ENCODE results near the gene CBLB. TPM values are rescaled to one million over a fixed set of nuclear protein-coding genes. Genes with fewer than 3 reads are reported as not detected.

Gene CBLB
- total and polyA plus RNA-seq, 2 experiments from 2014 or later = 20.5 to 47.7 TPM

DNA sequence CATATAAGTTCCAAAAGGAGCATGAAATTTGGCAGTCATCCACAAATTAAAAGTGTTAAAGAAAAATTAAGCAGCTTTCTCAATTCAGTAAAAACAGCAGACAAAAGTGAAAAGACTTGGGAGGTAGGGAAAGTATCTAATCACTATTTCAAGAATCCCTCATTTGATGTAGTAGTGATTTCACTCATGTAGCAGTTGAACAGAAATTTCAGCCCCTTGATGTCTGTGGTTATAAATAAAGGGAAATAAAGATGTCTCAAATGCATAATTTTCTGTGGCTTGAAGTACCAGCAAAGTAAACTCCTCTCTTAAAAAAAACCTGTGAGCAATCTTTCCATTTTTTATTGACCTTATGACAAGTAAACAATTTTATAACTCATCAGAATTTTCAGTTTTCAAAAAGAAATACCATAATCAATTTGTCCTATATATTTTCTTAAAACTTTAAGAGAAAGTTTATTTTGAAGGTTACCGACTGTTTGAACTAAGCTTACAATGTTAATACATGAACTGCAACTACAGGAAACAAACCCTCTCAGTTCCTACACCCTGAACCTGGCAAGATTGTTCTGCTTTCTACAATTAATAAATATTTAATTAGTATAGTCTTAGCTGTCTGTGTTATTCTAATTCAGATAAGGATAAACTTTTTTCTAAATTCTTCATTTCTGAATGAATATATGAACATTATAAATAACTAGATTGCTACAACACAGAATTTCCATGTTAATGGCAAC lies 94.2 kb downstream of the CBLB start:
- no peaks in the 10 kb centered on the region for H3K4me1 ChIP-seq (ENCODE audit: insufficient read depth)
- Mint-ChIP-seq H3K4me1 (peaks cover 2% of the 10 kb centered on the region; the same call in 1 of the 3 replicates), H3K27ac (no peak overlapping the region), H3K9me3 (no peaks in the 10 kb centered on the region), H3K4me3 (no peak overlapping the region), H3K36me3 (ENCODE audit: low read depth) (no peaks in the 10 kb centered on the region; the same call in 2 of the 3 replicates), H3K27me3 (ENCODE audit: insufficient read depth, low read depth, poor library complexity) (peaks cover under 1% of the 10 kb centered on the region)
- no peaks in the 10 kb centered on the region for H3F3A ChIP-seq (replicated peaks; ENCODE audit: low read depth)
- ATAC-seq = no peak
- H3K9me2 ChIP-seq (ENCODE audit: insufficient read depth) = peaks cover 8% of the 10 kb centered on the region; the same call in 1 of the 2 replicates
- no peak overlapping the region for H2AFZ ChIP-seq
- no peaks in the 10 kb centered on the region for H3K27me3 ChIP-seq (ENCODE audit: insufficient read depth)
- no peaks in the 10 kb centered on the region for H3K36me3 ChIP-seq (ENCODE audit: insufficient read depth)
- DNase-seq (ENCODE audit: low spot score) = no peak
- no peak overlapping the region for H3K4me3 ChIP-seq
- H3K4me2 ChIP-seq = no peak overlapping the region
- peaks cover 35% of the 10 kb centered on the region for H3K79me2 ChIP-seq (replicated peaks; ENCODE audit: insufficient read depth)
- no peaks in the 10 kb centered on the region; the same call in 1 of the 2 replicates for H4K20me1 ChIP-seq (replicated peaks; ENCODE audit: insufficient read depth)
- no peak overlapping the region for H3K27ac ChIP-seq (ENCODE audit: low read depth)
- TF ChIP-seq POLR2AphosphoS5 (IDR thresholded peaks at IDR 0.05; ENCODE audit: low read depth) (no peak), CREB1 (CRISPR knock-in tag; IDR thresholded peaks at IDR 0.05; ENCODE audit: low read depth) (no peak), NANOG (IDR thresholded peaks at IDR 0.05; ENCODE audit: borderline replicate concordance) (no peak), STAT1 (IDR thresholded peaks at IDR 0.05; ENCODE audit: unreplicated experiment) (no peak), ZNF114 (CRISPR knock-in tag; IDR thresholded peaks at IDR 0.05) (no peak), ZNF331 (CRISPR knock-in tag; IDR thresholded peaks at IDR 0.05; ENCODE audit: low read depth) (no peak), EZH2phosphoT487 (IDR thresholded peaks at IDR 0.05; ENCODE audit: unreplicated experiment) (no peak), EZH2 (IDR thresholded peaks at IDR 0.05; ENCODE audit: low read depth, unreplicated experiment) (no peak), JUNB (IDR thresholded peaks at IDR 0.05; ENCODE audit: unreplicated experiment) (no peak)
- TF ChIP-seq, protein P1, sequence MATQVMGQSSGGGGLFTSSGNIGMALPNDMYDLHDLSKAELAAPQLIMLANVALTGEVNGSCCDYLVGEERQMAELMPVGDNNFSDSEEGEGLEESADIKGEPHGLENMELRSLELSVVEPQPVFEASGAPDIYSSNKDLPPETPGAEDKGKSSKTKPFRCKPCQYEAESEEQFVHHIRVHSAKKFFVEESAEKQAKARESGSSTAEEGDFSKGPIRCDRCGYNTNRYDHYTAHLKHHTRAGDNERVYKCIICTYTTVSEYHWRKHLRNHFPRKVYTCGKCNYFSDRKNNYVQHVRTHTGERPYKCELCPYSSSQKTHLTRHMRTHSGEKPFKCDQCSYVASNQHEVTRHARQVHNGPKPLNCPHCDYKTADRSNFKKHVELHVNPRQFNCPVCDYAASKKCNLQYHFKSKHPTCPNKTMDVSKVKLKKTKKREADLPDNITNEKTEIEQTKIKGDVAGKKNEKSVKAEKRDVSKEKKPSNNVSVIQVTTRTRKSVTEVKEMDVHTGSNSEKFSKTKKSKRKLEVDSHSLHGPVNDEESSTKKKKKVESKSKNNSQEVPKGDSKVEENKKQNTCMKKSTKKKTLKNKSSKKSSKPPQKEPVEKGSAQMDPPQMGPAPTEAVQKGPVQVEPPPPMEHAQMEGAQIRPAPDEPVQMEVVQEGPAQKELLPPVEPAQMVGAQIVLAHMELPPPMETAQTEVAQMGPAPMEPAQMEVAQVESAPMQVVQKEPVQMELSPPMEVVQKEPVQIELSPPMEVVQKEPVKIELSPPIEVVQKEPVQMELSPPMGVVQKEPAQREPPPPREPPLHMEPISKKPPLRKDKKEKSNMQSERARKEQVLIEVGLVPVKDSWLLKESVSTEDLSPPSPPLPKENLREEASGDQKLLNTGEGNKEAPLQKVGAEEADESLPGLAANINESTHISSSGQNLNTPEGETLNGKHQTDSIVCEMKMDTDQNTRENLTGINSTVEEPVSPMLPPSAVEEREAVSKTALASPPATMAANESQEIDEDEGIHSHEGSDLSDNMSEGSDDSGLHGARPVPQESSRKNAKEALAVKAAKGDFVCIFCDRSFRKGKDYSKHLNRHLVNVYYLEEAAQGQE (IDR thresholded peaks at IDR 0.05; ENCODE audit: unreplicated experiment) = no peak
- TF ChIP-seq, protein P2, sequence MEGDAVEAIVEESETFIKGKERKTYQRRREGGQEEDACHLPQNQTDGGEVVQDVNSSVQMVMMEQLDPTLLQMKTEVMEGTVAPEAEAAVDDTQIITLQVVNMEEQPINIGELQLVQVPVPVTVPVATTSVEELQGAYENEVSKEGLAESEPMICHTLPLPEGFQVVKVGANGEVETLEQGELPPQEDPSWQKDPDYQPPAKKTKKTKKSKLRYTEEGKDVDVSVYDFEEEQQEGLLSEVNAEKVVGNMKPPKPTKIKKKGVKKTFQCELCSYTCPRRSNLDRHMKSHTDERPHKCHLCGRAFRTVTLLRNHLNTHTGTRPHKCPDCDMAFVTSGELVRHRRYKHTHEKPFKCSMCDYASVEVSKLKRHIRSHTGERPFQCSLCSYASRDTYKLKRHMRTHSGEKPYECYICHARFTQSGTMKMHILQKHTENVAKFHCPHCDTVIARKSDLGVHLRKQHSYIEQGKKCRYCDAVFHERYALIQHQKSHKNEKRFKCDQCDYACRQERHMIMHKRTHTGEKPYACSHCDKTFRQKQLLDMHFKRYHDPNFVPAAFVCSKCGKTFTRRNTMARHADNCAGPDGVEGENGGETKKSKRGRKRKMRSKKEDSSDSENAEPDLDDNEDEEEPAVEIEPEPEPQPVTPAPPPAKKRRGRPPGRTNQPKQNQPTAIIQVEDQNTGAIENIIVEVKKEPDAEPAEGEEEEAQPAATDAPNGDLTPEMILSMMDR (conservative IDR thresholded peaks at IDR 0.05; ENCODE audit: low read depth in 2 of 2) = no peak
- TF ChIP-seq, protein P3, sequence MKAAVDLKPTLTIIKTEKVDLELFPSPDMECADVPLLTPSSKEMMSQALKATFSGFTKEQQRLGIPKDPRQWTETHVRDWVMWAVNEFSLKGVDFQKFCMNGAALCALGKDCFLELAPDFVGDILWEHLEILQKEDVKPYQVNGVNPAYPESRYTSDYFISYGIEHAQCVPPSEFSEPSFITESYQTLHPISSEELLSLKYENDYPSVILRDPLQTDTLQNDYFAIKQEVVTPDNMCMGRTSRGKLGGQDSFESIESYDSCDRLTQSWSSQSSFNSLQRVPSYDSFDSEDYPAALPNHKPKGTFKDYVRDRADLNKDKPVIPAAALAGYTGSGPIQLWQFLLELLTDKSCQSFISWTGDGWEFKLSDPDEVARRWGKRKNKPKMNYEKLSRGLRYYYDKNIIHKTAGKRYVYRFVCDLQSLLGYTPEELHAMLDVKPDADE (IDR thresholded peaks at IDR 0.05) = no peak
- TF ChIP-seq, protein P4, sequence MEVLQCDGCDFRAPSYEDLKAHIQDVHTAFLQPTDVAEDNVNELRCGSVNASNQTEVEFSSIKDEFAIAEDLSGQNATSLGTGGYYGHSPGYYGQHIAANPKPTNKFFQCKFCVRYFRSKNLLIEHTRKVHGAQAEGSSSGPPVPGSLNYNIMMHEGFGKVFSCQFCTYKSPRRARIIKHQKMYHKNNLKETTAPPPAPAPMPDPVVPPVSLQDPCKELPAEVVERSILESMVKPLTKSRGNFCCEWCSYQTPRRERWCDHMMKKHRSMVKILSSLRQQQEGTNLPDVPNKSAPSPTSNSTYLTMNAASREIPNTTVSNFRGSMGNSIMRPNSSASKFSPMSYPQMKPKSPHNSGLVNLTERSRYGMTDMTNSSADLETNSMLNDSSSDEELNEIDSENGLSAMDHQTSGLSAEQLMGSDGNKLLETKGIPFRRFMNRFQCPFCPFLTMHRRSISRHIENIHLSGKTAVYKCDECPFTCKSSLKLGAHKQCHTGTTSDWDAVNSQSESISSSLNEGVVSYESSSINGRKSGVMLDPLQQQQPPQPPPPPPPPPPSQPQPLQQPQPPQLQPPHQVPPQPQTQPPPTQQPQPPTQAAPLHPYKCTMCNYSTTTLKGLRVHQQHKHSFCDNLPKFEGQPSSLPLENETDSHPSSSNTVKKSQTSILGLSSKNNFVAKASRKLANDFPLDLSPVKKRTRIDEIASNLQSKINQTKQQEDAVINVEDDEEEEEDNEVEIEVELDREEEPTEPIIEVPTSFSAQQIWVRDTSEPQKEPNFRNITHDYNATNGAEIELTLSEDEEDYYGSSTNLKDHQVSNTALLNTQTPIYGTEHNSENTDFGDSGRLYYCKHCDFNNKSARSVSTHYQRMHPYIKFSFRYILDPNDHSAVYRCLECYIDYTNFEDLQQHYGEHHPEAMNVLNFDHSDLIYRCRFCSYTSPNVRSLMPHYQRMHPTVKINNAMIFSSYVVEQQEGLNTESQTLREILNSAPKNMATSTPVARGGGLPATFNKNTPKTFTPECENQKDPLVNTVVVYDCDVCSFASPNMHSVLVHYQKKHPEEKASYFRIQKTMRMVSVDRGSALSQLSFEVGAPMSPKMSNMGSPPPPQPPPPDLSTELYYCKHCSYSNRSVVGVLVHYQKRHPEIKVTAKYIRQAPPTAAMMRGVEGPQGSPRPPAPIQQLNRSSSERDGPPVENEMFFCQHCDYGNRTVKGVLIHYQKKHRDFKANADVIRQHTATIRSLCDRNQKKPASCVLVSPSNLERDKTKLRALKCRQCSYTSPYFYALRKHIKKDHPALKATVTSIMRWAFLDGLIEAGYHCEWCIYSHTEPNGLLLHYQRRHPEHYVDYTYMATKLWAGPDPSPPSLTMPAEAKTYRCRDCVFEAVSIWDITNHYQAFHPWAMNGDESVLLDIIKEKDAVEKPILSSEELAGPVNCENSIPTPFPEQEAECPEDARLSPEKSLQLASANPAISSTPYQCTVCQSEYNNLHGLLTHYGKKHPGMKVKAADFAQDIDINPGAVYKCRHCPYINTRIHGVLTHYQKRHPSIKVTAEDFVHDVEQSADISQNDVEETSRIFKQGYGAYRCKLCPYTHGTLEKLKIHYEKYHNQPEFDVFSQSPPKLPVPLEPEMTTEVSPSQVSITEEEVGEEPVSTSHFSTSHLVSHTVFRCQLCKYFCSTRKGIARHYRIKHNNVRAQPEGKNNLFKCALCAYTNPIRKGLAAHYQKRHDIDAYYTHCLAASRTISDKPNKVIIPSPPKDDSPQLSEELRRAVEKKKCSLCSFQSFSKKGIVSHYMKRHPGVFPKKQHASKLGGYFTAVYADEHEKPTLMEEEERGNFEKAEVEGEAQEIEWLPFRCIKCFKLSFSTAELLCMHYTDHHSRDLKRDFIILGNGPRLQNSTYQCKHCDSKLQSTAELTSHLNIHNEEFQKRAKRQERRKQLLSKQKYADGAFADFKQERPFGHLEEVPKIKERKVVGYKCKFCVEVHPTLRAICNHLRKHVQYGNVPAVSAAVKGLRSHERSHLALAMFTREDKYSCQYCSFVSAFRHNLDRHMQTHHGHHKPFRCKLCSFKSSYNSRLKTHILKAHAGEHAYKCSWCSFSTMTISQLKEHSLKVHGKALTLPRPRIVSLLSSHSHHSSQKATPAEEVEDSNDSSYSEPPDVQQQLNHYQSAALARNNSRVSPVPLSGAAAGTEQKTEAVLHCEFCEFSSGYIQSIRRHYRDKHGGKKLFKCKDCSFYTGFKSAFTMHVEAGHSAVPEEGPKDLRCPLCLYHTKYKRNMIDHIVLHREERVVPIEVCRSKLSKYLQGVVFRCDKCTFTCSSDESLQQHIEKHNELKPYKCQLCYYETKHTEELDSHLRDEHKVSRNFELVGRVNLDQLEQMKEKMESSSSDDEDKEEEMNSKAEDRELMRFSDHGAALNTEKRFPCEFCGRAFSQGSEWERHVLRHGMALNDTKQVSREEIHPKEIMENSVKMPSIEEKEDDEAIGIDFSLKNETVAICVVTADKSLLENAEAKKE (CRISPR knock-in tag; IDR thresholded peaks at IDR 0.05) = no peak

Data from GM23338 (cell line).